MCF 10A (cell line): ENCODE measurements around the gene ASH1L. TPM values are rescaled to one million over a fixed set of nuclear protein-coding genes. Genes with fewer than 3 reads are reported as not detected.
A peak's percentile ranks its signal among the peaks of the same experiment; 100 is the strongest.
"Not testable (repeated sequence)": the region's sequence is repeated elsewhere in the genome, so short reads cannot be mapped to it uniquely, and the experiment has no call there.

Experiments used
- BruUV-seq: library from RNA; stranded (reverse); fragments of 400-500 nt; replicated peaks from 2 replicates; lab custom pipeline; 2021; lab: Mats Ljungman, UMichigan
- CTCF ChIA-PET: fragments of 300-600 bp; sonication (Branson Sonifier 250); formaldehyde crosslinking; extraction: SDS; loops from one replicate; lab custom pipeline; 2021; ENCODE audit warnings: antibody characterized with exemption, inconsistent platforms; lab: Yijun Ruan, JAX
- POLR2A ChIA-PET: fragments of 300-600, 350-650 bp; sonication (Branson Sonifier 250); formaldehyde crosslinking; extraction: SDS; loops from one replicate; lab custom pipeline; 2020; ENCODE audit warnings: antibody characterized with exemption, inconsistent platforms; lab: Yijun Ruan, JAX
- DNase-seq: peaks from one replicate; pipeline ENCODE4 v3.0.0-alpha.2; 2018; ENCODE audit not compliant: unreplicated experiment
- H3K27ac Mint-ChIP-seq: one replicate; pipeline ENCODE4 v1.8.0; 2022; ENCODE audit warnings: mild to moderate bottlenecking, low read depth, mixed read lengths; ENCODE audit not compliant: unreplicated experiment
- H3K27me3 Mint-ChIP-seq: one replicate; pipeline ENCODE4 v1.8.0; 2022; ENCODE audit warnings: mixed read lengths; ENCODE audit not compliant: insufficient read depth, unreplicated experiment
- H3K36me3 Mint-ChIP-seq: one replicate; pipeline ENCODE4 v1.8.0; 2022; ENCODE audit warnings: mild to moderate bottlenecking, moderate library complexity, mixed read lengths; ENCODE audit not compliant: insufficient read depth, unreplicated experiment
- H3K4me1 Mint-ChIP-seq: one replicate; pipeline ENCODE4 v1.8.0; 2022; ENCODE audit warnings: mixed read lengths; ENCODE audit not compliant: insufficient read depth, unreplicated experiment
- H3K4me3 Mint-ChIP-seq: one replicate; pipeline ENCODE4 v1.8.0; 2022; ENCODE audit warnings: mild to moderate bottlenecking, moderate library complexity, mixed read lengths; ENCODE audit not compliant: unreplicated experiment
- H3K9me3 Mint-ChIP-seq: one replicate; pipeline ENCODE4 v1.8.0; 2022; ENCODE audit warnings: mixed read lengths; ENCODE audit not compliant: unreplicated experiment
- intact Hi-C: fragments of 100-400 bp; cut with micrococcal nuclease; formaldehyde crosslinking; loops from 2 replicates; pipeline ENCODE4 v1.14.1; 2022
- total RNA-seq: library from RNA; stranded (reverse); gene quantifications from 2 replicates; pipeline ENCODE4 v1.2.3, GENCODE V29; 2022
- TF ChIP-seq, protein P1 (sequence below): fragments of 200-600 bp; IDR thresholded peaks from one replicate; pipeline ENCODE4 v1.8.0; 2022; ENCODE audit warnings: antibody characterized with exemption, mild to moderate bottlenecking; ENCODE audit not compliant: unreplicated experiment

Gene ASH1L
- total RNA-seq, 1 experiment from 2014 or later = 59.1 TPM

DNA sequence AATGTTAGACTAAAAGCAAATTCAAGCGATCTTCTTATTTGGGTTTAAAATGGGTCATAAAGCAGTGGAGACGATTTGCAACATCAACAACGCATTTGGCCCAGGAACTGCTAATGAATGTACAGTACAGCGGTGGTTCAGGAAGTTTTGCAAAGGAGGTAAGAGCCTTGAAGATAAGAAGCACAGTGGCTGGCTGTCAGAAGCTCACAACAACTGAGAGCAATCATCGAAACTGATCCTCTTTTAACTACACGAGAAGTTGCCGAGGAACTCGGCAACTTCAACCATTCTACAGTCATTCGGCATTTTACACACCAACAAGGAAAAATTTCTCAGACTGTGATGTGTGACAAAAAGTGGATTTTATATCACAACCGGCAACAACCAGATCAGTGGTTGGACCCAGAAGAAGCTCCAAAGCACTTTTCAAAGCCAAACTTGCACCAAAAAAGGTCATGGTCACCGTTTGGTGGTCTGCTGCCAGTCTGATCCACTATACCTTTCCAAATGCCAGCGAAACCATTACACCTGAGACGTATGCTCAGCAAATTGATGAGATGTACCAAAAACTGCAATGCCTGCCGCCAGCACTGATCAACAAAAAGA, 47.9 kb downstream of the ASH1L start:
- H3K9me3 Mint-ChIP-seq = no peaks in the 10 kb centered on the region
- peaks cover 4% of the 10 kb centered on the region for H3K4me1 Mint-ChIP-seq
- peaks cover 40% of the 10 kb centered on the region for H3K36me3 Mint-ChIP-seq
- ChIA-PET CTCF (interaction anchor here (0.9 to 1.2 kb wide), 2 partner anchors 21 to 49 kb away, joined by 3 to 4 read pairs; no protein-coding TSS in a partner anchor), POLR2A (interaction anchor here (1.1 to 1.8 kb wide), 4 partner anchors 13 to 51 kb away, joined by 3 to 5 read pairs (median 4); partner anchors contain the start of gene ASH1L)
- BruUV-seq = no TSS peak
- H3K4me3 Mint-ChIP-seq = no peak overlapping the region
- DNase-seq = no peak
- intact Hi-C loops = no loop called here
- TF ChIP-seq, protein P1, sequence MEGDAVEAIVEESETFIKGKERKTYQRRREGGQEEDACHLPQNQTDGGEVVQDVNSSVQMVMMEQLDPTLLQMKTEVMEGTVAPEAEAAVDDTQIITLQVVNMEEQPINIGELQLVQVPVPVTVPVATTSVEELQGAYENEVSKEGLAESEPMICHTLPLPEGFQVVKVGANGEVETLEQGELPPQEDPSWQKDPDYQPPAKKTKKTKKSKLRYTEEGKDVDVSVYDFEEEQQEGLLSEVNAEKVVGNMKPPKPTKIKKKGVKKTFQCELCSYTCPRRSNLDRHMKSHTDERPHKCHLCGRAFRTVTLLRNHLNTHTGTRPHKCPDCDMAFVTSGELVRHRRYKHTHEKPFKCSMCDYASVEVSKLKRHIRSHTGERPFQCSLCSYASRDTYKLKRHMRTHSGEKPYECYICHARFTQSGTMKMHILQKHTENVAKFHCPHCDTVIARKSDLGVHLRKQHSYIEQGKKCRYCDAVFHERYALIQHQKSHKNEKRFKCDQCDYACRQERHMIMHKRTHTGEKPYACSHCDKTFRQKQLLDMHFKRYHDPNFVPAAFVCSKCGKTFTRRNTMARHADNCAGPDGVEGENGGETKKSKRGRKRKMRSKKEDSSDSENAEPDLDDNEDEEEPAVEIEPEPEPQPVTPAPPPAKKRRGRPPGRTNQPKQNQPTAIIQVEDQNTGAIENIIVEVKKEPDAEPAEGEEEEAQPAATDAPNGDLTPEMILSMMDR = no peak
- H3K27ac Mint-ChIP-seq = no peak overlapping the region
- no peaks in the 10 kb centered on the region for H3K27me3 Mint-ChIP-seq

DNA sequence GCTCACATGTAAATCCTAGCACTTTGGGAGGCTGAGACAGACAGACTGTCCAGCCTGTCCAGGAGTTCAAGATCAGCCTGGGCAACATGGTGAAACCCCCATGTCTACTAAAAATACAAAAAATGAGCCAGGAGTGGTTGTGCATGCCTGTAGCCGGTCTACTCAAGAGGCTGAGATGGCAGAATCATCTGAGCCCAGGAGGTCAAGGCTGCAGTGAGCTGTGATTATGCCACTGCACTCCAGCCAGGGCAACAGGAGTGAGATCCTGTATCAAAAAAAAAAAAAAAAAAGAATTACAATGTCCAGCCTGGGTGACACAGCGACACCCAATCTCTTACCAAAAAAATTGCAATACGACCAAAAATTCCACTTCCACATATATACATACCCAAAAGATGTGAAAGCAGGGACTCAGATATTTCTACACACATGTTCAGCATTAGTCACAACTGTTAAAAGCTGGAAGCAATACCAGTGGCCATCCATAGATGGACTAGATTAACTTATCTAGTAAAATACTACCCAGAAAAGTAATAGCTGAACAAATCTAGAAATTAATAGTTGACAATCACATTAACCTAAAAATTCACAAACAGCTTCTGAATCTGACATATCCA, 49.2 kb downstream of the ASH1L start:
- intact Hi-C loops = no loop called here
- POLR2A ChIA-PET = interaction anchor here (0.6 to 1.6 kb wide), 5 partner anchors 14 to 62 kb away, joined by 3 to 5 read pairs (median 3); no protein-coding TSS in a partner anchor
- TF ChIP-seq, protein P1 = no peak
- no peak overlapping the region for H3K4me3 Mint-ChIP-seq
- H3K9me3 Mint-ChIP-seq = no peaks in the 10 kb centered on the region
- no peak overlapping the region for H3K27ac Mint-ChIP-seq
- no peaks in the 10 kb centered on the region for H3K27me3 Mint-ChIP-seq
- CTCF ChIA-PET = interaction anchor here (0.5 to 1.2 kb wide), 6 partner anchors 9 to 344 kb away, joined by 3 to 5 read pairs (median 3); no protein-coding TSS in a partner anchor
- H3K36me3 Mint-ChIP-seq = peaks cover 42% of the 10 kb centered on the region
- no TSS peak for BruUV-seq
- no peaks in the 10 kb centered on the region for H3K4me1 Mint-ChIP-seq
- DNase-seq = peak; percentile 35

DNA sequence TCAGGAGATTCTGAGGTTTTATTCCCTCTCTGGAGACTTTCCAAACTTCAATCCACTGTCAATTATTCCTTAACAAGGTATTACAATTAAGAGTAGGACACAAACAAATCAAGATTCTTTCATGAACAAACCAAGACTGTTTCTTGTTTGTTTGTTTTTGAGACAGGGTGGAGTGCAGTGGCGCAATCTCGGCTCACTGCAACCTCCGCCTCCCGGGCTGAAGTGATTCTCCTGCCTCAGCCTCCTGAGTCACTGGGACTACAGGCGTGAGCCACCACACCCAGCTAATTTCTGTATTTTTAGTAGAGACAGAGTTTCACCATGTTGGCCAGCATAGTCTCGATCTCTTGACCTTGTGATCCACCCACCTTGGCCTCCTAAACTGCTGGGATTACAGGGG, 51.2 kb downstream of the ASH1L start:
- intact Hi-C loops, H3K4me3 Mint-ChIP-seq, H3K9me3 Mint-ChIP-seq, H3K27me3 Mint-ChIP-seq, H3K27ac Mint-ChIP-seq, CTCF ChIA-PET, H3K4me1 Mint-ChIP-seq, BruUV-seq, DNase-seq, POLR2A ChIA-PET: not testable (repeated sequence)
- H3K36me3 Mint-ChIP-seq = peaks cover 44% of the 10 kb centered on the region

DNA sequence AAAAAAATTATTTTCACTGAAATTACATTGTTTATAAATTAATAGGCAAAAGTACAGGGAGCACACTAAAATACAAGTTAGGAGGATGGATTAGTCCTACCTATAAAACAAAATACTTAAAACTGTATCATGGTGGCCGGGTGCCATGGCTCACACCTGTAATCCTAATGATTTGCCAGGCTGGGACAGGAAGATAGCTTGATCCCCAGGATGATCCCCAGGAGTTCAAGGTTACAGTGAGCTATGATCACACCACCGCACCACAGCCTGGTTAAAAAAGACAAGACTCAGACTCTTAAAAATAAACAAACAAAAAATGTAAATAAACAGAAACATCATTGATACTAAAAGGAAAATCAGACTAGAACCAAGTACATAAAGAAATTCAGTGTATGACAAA, 53.5 kb downstream of the ASH1L start:
- Mint-ChIP-seq H3K4me1 (peaks cover 12% of the 10 kb centered on the region), H3K27ac (no peak overlapping the region)

More for the DNA sequence above, 53.5 kb downstream of the ASH1L start:
- no peak overlapping the region for H3K4me3 Mint-ChIP-seq
- CTCF ChIA-PET = interaction anchor here (0.6 to 1.3 kb wide), 3 partner anchors 16 to 297 kb away, joined by 3 to 9 read pairs (median 3); no protein-coding TSS in a partner anchor
- no peaks in the 10 kb centered on the region for H3K9me3 Mint-ChIP-seq
- BruUV-seq = no TSS peak
- no peak for DNase-seq
- POLR2A ChIA-PET = interaction anchor here (1.1 kb wide), 1 partner anchor 9 kb away, joined by 3 read pairs; no protein-coding TSS in a partner anchor
- H3K27me3 Mint-ChIP-seq = no peaks in the 10 kb centered on the region
- H3K36me3 Mint-ChIP-seq = peaks cover 49% of the 10 kb centered on the region
- intact Hi-C loops = no loop called here
- TF ChIP-seq, protein P1 = no peak
